Measurements from ENCODE around the gene FOSB.

GRCh38 chr19:45488708-45489107 lies 20.9 kb downstream of the FOSB start:
- TF ChIP-seq EZH2 (IDR thresholded peaks at IDR 0.05; ENCODE audit: borderline replicate concordance, insufficient read depth, low read length, poor library complexity, severe bottlenecking), result no peak
- TF ChIP-seq MXI1 (conservative IDR thresholded peaks at IDR 0.05; ENCODE audit: poor library complexity, severe bottlenecking), result no peak
- no peak for TF ChIP-seq REST (IDR thresholded peaks at IDR 0.05; ENCODE audit: borderline replicate concordance)
- TF ChIP-seq CTCF (IDR thresholded peaks at IDR 0.05; ENCODE audit: poor library complexity, severe bottlenecking), result no peak
- no peak for TF ChIP-seq POLR2AphosphoS5 (IDR thresholded peaks at IDR 0.05)
- TF ChIP-seq TAF1 (IDR thresholded peaks at IDR 0.05; ENCODE audit: low read depth), result no peak
- no peak for TF ChIP-seq RAD21 (conservative IDR thresholded peaks at IDR 0.05)
- no peak for TF ChIP-seq SMC3 (conservative IDR thresholded peaks at IDR 0.05; ENCODE audit: poor library complexity)
- no peak for TF ChIP-seq EP300 (conservative IDR thresholded peaks at IDR 0.05; ENCODE audit: poor library complexity, severe bottlenecking)
